Endothelial cell of umbilical vein (primary cell): ENCODE data around the gene PLPP3. TPM values are rescaled to one million over a fixed set of nuclear protein-coding genes. Genes with fewer than 3 reads are reported as not detected.

ENCODE experiments used
- BruUV-seq: library from RNA; stranded (reverse); fragments of 400-500 nt; replicated peaks from 2 replicates; lab custom pipeline; 2021; lab: Mats Ljungman, UMichigan
- CTCF ChIA-PET: fragments of 300-600, 350-600 bp; sonication (Branson Sonifier 250); formaldehyde crosslinking; loops from one replicate; lab custom pipeline; 2021; ENCODE audit warnings: antibody characterized with exemption, inconsistent platforms; lab: Charles Lee
- POLR2A ChIA-PET: fragments of 300-600, 350-600 bp; sonication (Branson Sonifier 250); formaldehyde crosslinking; loops from one replicate; lab custom pipeline; 2021; ENCODE audit warnings: antibody characterized with exemption, inconsistent platforms; lab: Charles Lee
- DNase-seq: peaks from one replicate; pipeline ENCODE4 v3.0.0-alpha.2; 2011; ENCODE audit warnings: low read depth, low spot score
- FAIRE-seq: peaks from 2 replicates; lab custom pipeline; 2011; peaks lifted over from hg19 to GRCh38; lab: Jason Lieb, UNC
- H2AFZ ChIP-seq: 2 replicates; pipeline ENCODE4 v1.6.0; 2012; ENCODE audit warnings: low read depth, low read length, control low read depth, inconsistent platforms
- H3K27ac ChIP-seq: 2 replicates; pipeline ENCODE4 v1.5.1; 2011; ENCODE audit warnings: low read depth, mild to moderate bottlenecking, control low read depth, low read length, moderate library complexity; ENCODE audit not compliant: insufficient read depth
- H3K27me3 ChIP-seq, 2 experiments: 2 replicates each; pipeline versions ENCODE4 v1.6.0 to v1.6.1; 2011; ENCODE audit warnings: low read length in 2 of 2, mixed read lengths in 1 of 2; ENCODE audit not compliant: control insufficient read depth in 2 of 2, insufficient read depth in 2 of 2
- H3K36me3 ChIP-seq, 2 experiments: 2 replicates in 1 of 2; 3 replicates in 1 of 2; pipeline ENCODE4 v1.5.1; 2011; ENCODE audit warnings: low read length in 2 of 2, mild to moderate bottlenecking in 1 of 2, moderate library complexity in 1 of 2; ENCODE audit not compliant: control insufficient read depth in 2 of 2, insufficient read depth in 2 of 2; ENCODE audit errors: extremely low read depth in 1 of 2
- H3K4me1 ChIP-seq: 3 replicates; pipeline ENCODE4 v1.5.1; 2011; ENCODE audit warnings: mild to moderate bottlenecking, low read length; ENCODE audit not compliant: control insufficient read depth, insufficient read depth; ENCODE audit errors: extremely low read depth
- H3K4me2 ChIP-seq: 2 replicates; pipeline ENCODE4 v1.6.1; 2011; ENCODE audit warnings: low read length, control low read depth, mixed read lengths; ENCODE audit not compliant: insufficient read depth
- H3K4me3 ChIP-seq, 3 experiments: fragments of 200-600 bp in 1 of 3; sonication (generic), shearing (Covaris generic) in 1 of 3; replicated peaks in 1 of 3; 2 replicates each; pipeline ENCODE4 v1.5.1; 2011 to 2016; ENCODE audit warnings: control low read depth in 3 of 3, low read length in 3 of 3, mild to moderate bottlenecking in 2 of 3, inconsistent platforms in 1 of 3, low read depth in 1 of 3, moderate library complexity in 1 of 3; ENCODE audit not compliant: insufficient read depth in 1 of 3
- H3K79me2 ChIP-seq: 2 replicates; pipeline ENCODE4 v1.6.0; 2012; ENCODE audit warnings: low read length, inconsistent platforms; ENCODE audit not compliant: control insufficient read depth, insufficient read depth
- H3K9ac ChIP-seq: replicated peaks from 2 replicates; pipeline ENCODE3; 2011; ENCODE audit warnings: low read length, control low read depth; ENCODE audit not compliant: insufficient read depth; ENCODE audit errors: extremely low read depth
- H3K9me1 ChIP-seq: replicated peaks from 3 replicates; pipeline ENCODE4 v1.6.0; 2011; ENCODE audit warnings: mild to moderate bottlenecking, low read length; ENCODE audit not compliant: control insufficient read depth, insufficient read depth; ENCODE audit errors: extremely low read depth
- H3K9me3 ChIP-seq: replicated peaks from 2 replicates; pipeline ENCODE4 v1.5.1; 2012; ENCODE audit warnings: low read length, inconsistent platforms; ENCODE audit not compliant: control insufficient read depth, insufficient read depth
- H4K20me1 ChIP-seq: replicated peaks from 2 replicates; pipeline ENCODE3; 2011; ENCODE audit warnings: mild to moderate bottlenecking, low read length; ENCODE audit not compliant: control insufficient read depth, insufficient read depth; ENCODE audit errors: extremely low read depth
- CTCF ChIP-seq, 2 donors: IDR thresholded peaks; 1 replicate in 1 of 2; 2 replicates in 1 of 2; pipeline ENCODE4 v1.5.1; 2011; ENCODE audit warnings: low read length in 2 of 2, mild to moderate bottlenecking in 2 of 2, moderate library complexity in 2 of 2, control low read depth in 1 of 2, inconsistent platforms in 1 of 2, low read depth in 1 of 2; ENCODE audit not compliant: insufficient read depth in 1 of 2; ENCODE audit errors: extremely low read depth in 1 of 2
- EZH2 ChIP-seq: IDR thresholded peaks from 2 replicates; pipeline ENCODE4 v1.6.1; 2012; ENCODE audit warnings: borderline replicate concordance, low read depth, mild to moderate bottlenecking, moderate library complexity, low read length, inconsistent platforms; ENCODE audit not compliant: severe bottlenecking
- FOS ChIP-seq: IDR thresholded peaks from 2 replicates; pipeline ENCODE4 v1.6.1; 2011; ENCODE audit warnings: mild to moderate bottlenecking, low read length, moderate library complexity, borderline replicate concordance; ENCODE audit not compliant: insufficient read depth
- GATA2 ChIP-seq: IDR thresholded peaks from 2 replicates; pipeline ENCODE4 v1.7.0; 2011; ENCODE audit warnings: low read depth, mild to moderate bottlenecking, moderate library complexity, mixed read lengths, low read length; ENCODE audit not compliant: insufficient read length, insufficient read depth
- JUN ChIP-seq: IDR thresholded peaks from 2 replicates; pipeline ENCODE4 v1.6.1; 2011; ENCODE audit warnings: borderline replicate concordance, low read depth; ENCODE audit not compliant: insufficient read length, insufficient read depth
- MAX ChIP-seq: IDR thresholded peaks from 2 replicates; pipeline ENCODE4 v1.6.1; 2011; ENCODE audit not compliant: insufficient read depth, insufficient read length
- MYC ChIP-seq: IDR thresholded peaks from one replicate; pipeline ENCODE4 v1.6.1; 2011; ENCODE audit warnings: mild to moderate bottlenecking, low read depth, low read length
- POLR2A ChIP-seq: IDR thresholded peaks from 2 replicates; pipeline ENCODE4 v1.6.1; 2012; ENCODE audit warnings: low read depth, mild to moderate bottlenecking, control low read depth, low read length
- POLR2AphosphoS5 ChIP-seq: IDR thresholded peaks from 2 replicates; pipeline ENCODE4 v1.6.1; 2012; ENCODE audit warnings: low read depth, mild to moderate bottlenecking, control low read depth, low read length, moderate library complexity; ENCODE audit not compliant: insufficient read depth
- dilution Hi-C: fragments of 300-500 bp; cut with MboI; formaldehyde crosslinking; loops from one replicate; pipeline ENCODE4 v1.15.0; 2019; ENCODE audit warnings: low sequenced_read_pairs; ENCODE audit not compliant: extremely low pct_ligation_motif_present
- intact Hi-C: fragments of 100-400 bp; cut with micrococcal nuclease; formaldehyde crosslinking; loops from one replicate; pipeline ENCODE4 v1.10.0; 2022
- polyA plus RNA-seq, 4 experiments: library from polyadenylated mRNA; depleted of rRNA in 3 of 4; stranded (reverse) in 3 of 4; unstranded in 1 of 4; fragments of >200 nt; gene quantifications; 2 replicates each; pipeline versions ENCODE4 v1.2.1 to v1.2.3, GENCODE V29; 2011 to 2012; ENCODE audit warnings: missing spikeins in 1 of 4
- total RNA-seq: library from RNA; stranded (reverse); gene quantifications from 2 replicates; pipeline ENCODE4 v1.2.3, GENCODE V29; 2021

The PLPP3 gene
- total and polyA plus RNA-seq, 2 donors (not counting 3 experiments of a cell fraction or from before 2014, with no cell fraction given), result 11.3 to 14.1 TPM

- Histone ChIP-seq H4K20me1 (no peaks in the 10 kb centered on the region), H3K9me3 (no peaks in the 10 kb centered on the region), H3K4me1 (no peaks in the 10 kb centered on the region), H3K9me1 (no peaks in the 10 kb centered on the region), H2AFZ (no peak overlapping the region), H3K27ac (no peak overlapping the region), H3K4me3 (no peak overlapping the region), H3K4me2 (no peak overlapping the region), H3K36me3 (no peaks in the 10 kb centered on the region), H3K27me3 (no peaks in the 10 kb centered on the region), H3K9ac (no peak overlapping the region), H3K79me2 (peaks cover 1% of the 10 kb centered on the region)
- no TSS peak for BruUV-seq
- intact Hi-C loops (no loop called here), dilution Hi-C loops (no loop called here)
- FAIRE-seq (no peak), DNase-seq (no peak)
- CTCF ChIA-PET, result interaction anchor here (1.0 kb wide), 1 partner anchor 29 kb away, joined by 5 read pairs; no protein-coding TSS in a partner anchor
- POLR2A ChIA-PET, result no interaction called here
- TF ChIP-seq POLR2A (no peak), MAX (no peak), JUN (no peak), POLR2AphosphoS5 (no peak), EZH2 (no peak), MYC (no peak), FOS (no peak), CTCF (IDR thresholded peaks at IDR 0.05; ENCODE audit: extremely low read depth in 1 of 2, insufficient read depth in 1 of 2, low read depth in 1 of 2, low read length in 2 of 2) (no peak), GATA2 (no peak)
These were observed 31.9 kb downstream of the PLPP3 start for GRCh38 chr1:56547473-56547872.
